Natural killer cell (primary cell): Measurements from ENCODE around the gene CILP2. TPM values are rescaled to one million over a fixed set of nuclear protein-coding genes. Genes with fewer than 3 reads are reported as not detected.
A peak's percentile ranks its signal among the peaks of the same experiment; 100 is the strongest.

Source experiments
- ATAC-seq, 3 donors: fragments of 150-1000 bp in 2 of 3; fragments of 200-7000 bp in 1 of 3; cut with Tn5 transposase; 1 replicate in 1 of 3; 2 replicates in 2 of 3; pipeline ENCODE4 v1.10.0; 2021; ENCODE audit warnings: mild to moderate bottlenecking in 2 of 3, moderate library complexity in 2 of 3
- DNase-seq, 2 donors: peaks; one replicate each; pipeline versions ENCODE4 v3.0.0 to v3.0.0-alpha.2; 2013 to 2021; ENCODE audit warnings: mixed read lengths in 1 of 2
- H3K27ac ChIP-seq: one replicate; pipeline ENCODE4 v1.5.1; 2013; ENCODE audit warnings: mild to moderate bottlenecking, low read length
- H3K27me3 ChIP-seq: one replicate; pipeline ENCODE4 v1.6.1; 2013; ENCODE audit warnings: low read length; ENCODE audit not compliant: control insufficient read depth, insufficient read depth
- H3K36me3 ChIP-seq: one replicate; pipeline ENCODE4 v1.6.1; 2013; ENCODE audit warnings: low read length; ENCODE audit not compliant: control insufficient read depth, insufficient read depth
- H3K4me1 ChIP-seq: one replicate; pipeline ENCODE4 v1.6.1; 2013; ENCODE audit warnings: low read length; ENCODE audit not compliant: control insufficient read depth, insufficient read depth
- H3K4me3 ChIP-seq: one replicate; pipeline ENCODE4 v1.5.1; 2013; ENCODE audit warnings: low read length
- H3K9me3 ChIP-seq: one replicate; pipeline ENCODE4 v1.6.1; 2013; ENCODE audit warnings: low read length; ENCODE audit not compliant: control insufficient read depth, insufficient read depth
- H3K27ac Mint-ChIP-seq, 2 donors: one replicate each; pipeline ENCODE4 v1.8.0; 2022; ENCODE audit warnings: mild to moderate bottlenecking in 2 of 2, mixed read lengths in 2 of 2, moderate library complexity in 1 of 2
- H3K27me3 Mint-ChIP-seq, 2 donors: one replicate each; pipeline ENCODE4 v1.8.0; 2022; ENCODE audit warnings: low read depth in 2 of 2, mixed read lengths in 2 of 2
- H3K36me3 Mint-ChIP-seq: one replicate; pipeline ENCODE4 v1.8.0; 2022; ENCODE audit warnings: mixed read lengths
- H3K4me1 Mint-ChIP-seq, 2 donors: one replicate each; pipeline ENCODE4 v1.8.0; 2022; ENCODE audit warnings: mixed read lengths in 2 of 2
- H3K4me3 Mint-ChIP-seq: one replicate; pipeline ENCODE4 v1.8.0; 2022; ENCODE audit warnings: mild to moderate bottlenecking, moderate library complexity, mixed read lengths
- H3K9me3 Mint-ChIP-seq, 2 donors: one replicate each; pipeline ENCODE4 v1.8.0; 2022; ENCODE audit warnings: mixed read lengths in 2 of 2
- CTCF ChIP-seq: fragments of 200-600 bp; IDR thresholded peaks from one replicate; pipeline ENCODE4 v1.8.0; 2022; ENCODE audit warnings: antibody characterized with exemption
- WGBS: methylation state at CpG from one replicate; pipeline ENCODE4 v1.1.7; 2013; ENCODE audit warnings: missing lambda C conversion rate; ENCODE audit not compliant: insufficient coverage; 5-methylcytosine and 5-hydroxymethylcytosine counted together
- intact Hi-C: fragments of 100-400 bp; cut with micrococcal nuclease; formaldehyde crosslinking; loops from one replicate; pipeline ENCODE4 v1.14.2; 2022
- total RNA-seq, 4 donors: library from RNA; stranded (reverse); fragments of 120-200 nt in 1 of 4; gene quantifications; one replicate each; pipeline versions ENCODE4 v1.2.3 to v1.2.4, GENCODE V29; 2013 to 2022

CILP2 gene
- total RNA-seq, 3 donors from 2014 or later (not counting 1 experiment from before 2014, with no cell fraction given), result 0.05 to 0.20 (median 0.11) TPM

GRCh38 chr19:19530423-19530804 lies 7.7 kb upstream of the CILP2 start:
- Mint-ChIP-seq H3K4me1 (peaks cover 6 to 22% of the 10 kb centered on the region in 2 donors), H3K4me3 (no peak overlapping the region), H3K36me3 (no peaks in the 10 kb centered on the region), H3K27me3 (no peaks in the 10 kb centered on the region), H3K9me3 (no peaks in the 10 kb centered on the region), H3K27ac (peak overlapping the region in 1 of 2 donors; percentile 53)
- Histone ChIP-seq H3K4me1 (peaks cover 11% of the 10 kb centered on the region), H3K4me3 (no peak overlapping the region), H3K36me3 (peaks cover 13% of the 10 kb centered on the region), H3K9me3 (no peaks in the 10 kb centered on the region), H3K27me3 (no peaks in the 10 kb centered on the region), H3K27ac (no peak overlapping the region)
- intact Hi-C loops, result no loop called here
- WGBS, result 83% methylated on average over 5 of the region's 9 CpGs
- DNase-seq (no peak), ATAC-seq (no peak)
- no peak for TF ChIP-seq CTCF

GRCh38 chr19:19530889-19531288 lies 7.2 kb upstream of the CILP2 start:
- 90% methylated on average over 4 of the region's 4 CpGs for WGBS
- no peaks in the 10 kb centered on the region for H3K36me3 Mint-ChIP-seq
- Histone ChIP-seq H3K36me3 (peaks cover 13% of the 10 kb centered on the region), H3K27me3 (no peaks in the 10 kb centered on the region), H3K27ac (no peak overlapping the region), H3K4me1 (peaks cover 11% of the 10 kb centered on the region), H3K4me3 (no peak overlapping the region), H3K9me3 (no peaks in the 10 kb centered on the region)
- no peak for TF ChIP-seq CTCF
- intact Hi-C loops, result no loop called here
- peak overlapping the region in 1 of 2 donors; percentile 53 for H3K27ac Mint-ChIP-seq
- DNase-seq, result no peak
- no peak for ATAC-seq
- H3K4me3 Mint-ChIP-seq, result peak overlapping the region; percentile 10
- peaks cover 6 to 22% of the 10 kb centered on the region in 2 donors for H3K4me1 Mint-ChIP-seq
- no peaks in the 10 kb centered on the region for H3K27me3 Mint-ChIP-seq
- no peaks in the 10 kb centered on the region for H3K9me3 Mint-ChIP-seq

- H3K4me1 Mint-ChIP-seq, result peaks cover 6 to 20% of the 10 kb centered on the region in 2 donors
- peaks cover 11% of the 10 kb centered on the region for H3K4me1 ChIP-seq
- no peaks in the 10 kb centered on the region for H3K9me3 ChIP-seq
- TF ChIP-seq CTCF, result peak; percentile 95
- peak; percentile 88 to 92 for DNase-seq
- no peak overlapping the region for H3K4me3 ChIP-seq
- H3K36me3 ChIP-seq, result peaks cover 12% of the 10 kb centered on the region
- peak overlapping the region; percentile 25 for H3K4me3 Mint-ChIP-seq
- intact Hi-C loops, result loop anchor here (1.0 kb wide), 2 partner anchors 112 to 427 kb away; no protein-coding TSS in a partner anchor
- peak; percentile 83 to 93 (median 86) for ATAC-seq
- no peaks in the 10 kb centered on the region for H3K9me3 Mint-ChIP-seq
- no peaks in the 10 kb centered on the region for H3K27me3 ChIP-seq
- no peaks in the 10 kb centered on the region for H3K36me3 Mint-ChIP-seq
- H3K27ac Mint-ChIP-seq, result peak overlapping the region; percentile 58 to 83
- no peak overlapping the region for H3K27ac ChIP-seq
- WGBS, result 33% methylated on average over 48 of the region's 48 CpGs
- H3K27me3 Mint-ChIP-seq, result peaks cover 0 to 2% of the 10 kb centered on the region in 2 donors
Observed at GRCh38 chr19:19531951-19532805, 5.9 kb upstream of the CILP2 start.
